ENCODE measurements around the gene LPCAT4.
A peak's percentile ranks its signal among the peaks of the same experiment; 100 is the strongest.
"Not testable (repeated sequence)": the region's sequence is repeated elsewhere in the genome, so short reads cannot be mapped to it uniquely, and the experiment has no call there.

The LPCAT4 gene, protein sequence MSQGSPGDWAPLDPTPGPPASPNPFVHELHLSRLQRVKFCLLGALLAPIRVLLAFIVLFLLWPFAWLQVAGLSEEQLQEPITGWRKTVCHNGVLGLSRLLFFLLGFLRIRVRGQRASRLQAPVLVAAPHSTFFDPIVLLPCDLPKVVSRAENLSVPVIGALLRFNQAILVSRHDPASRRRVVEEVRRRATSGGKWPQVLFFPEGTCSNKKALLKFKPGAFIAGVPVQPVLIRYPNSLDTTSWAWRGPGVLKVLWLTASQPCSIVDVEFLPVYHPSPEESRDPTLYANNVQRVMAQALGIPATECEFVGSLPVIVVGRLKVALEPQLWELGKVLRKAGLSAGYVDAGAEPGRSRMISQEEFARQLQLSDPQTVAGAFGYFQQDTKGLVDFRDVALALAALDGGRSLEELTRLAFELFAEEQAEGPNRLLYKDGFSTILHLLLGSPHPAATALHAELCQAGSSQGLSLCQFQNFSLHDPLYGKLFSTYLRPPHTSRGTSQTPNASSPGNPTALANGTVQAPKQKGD

GRCh38 chr15:34367101-34368081 lies at the start of gene LPCAT4:
TSS of gene LPCAT4 (minus strand) at chr15:34367196. CDS start at chr15:34367100, 96 bp downstream.
- peak; percentile 52 for DNase-seq

- not testable (repeated sequence) for DNase-seq
Observed at GRCh38 chr15:34409511-34409910, 42.5 kb upstream of the LPCAT4 start.

DNA sequence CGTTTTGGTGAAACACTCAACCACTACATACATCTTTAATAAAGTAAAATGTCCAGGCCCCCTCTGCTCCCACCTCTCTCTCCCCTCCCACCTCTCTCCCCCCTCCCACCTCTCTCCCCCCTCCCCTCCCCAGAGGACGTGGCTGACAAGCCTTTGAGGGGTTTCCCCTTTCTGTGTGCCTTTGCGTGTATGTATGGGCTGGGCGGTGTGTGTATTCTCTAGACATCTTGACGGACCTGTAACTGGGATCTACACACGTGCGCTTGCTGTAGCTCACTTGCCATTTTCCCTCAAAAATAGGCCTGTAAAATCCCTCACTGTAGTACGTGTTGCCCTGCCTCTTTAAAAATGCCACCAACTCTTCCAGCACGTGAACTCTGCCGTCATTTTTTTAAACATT lies 42.0 kb upstream of the LPCAT4 start:
- DNase-seq = not testable (repeated sequence)

- not testable (repeated sequence) for DNase-seq
Observed at GRCh38 chr15:34403899-34404298, 36.9 kb upstream of the LPCAT4 start.

DNA sequence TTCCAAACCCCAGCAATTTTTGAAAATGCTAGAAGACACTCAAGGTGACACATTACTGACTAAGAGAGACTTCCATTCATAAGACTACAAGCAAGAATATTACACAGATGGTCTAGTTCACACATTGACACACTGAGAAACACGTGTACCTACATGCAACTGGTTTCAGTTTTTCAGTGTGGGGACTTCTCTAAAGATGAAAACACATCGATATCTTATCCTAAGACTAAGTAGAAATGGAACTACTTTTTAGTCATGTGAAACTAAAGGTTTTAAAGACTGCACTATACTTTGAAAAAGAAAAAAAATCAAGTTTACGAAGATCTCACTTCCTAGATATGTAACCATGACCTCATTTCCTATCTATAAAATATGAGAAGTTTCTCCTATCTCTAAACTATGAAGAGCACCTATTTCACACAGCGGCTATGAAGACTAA lies 36.2 kb upstream of the LPCAT4 start:
- not testable (repeated sequence) for DNase-seq

- not testable (repeated sequence) for DNase-seq
Observed at GRCh38 chr15:34397637-34398259, 30.8 kb upstream of the LPCAT4 start.

- DNase-seq = not testable (repeated sequence)
Observed at GRCh38 chr15:34392981-34393380, 26.0 kb upstream of the LPCAT4 start.

DNA sequence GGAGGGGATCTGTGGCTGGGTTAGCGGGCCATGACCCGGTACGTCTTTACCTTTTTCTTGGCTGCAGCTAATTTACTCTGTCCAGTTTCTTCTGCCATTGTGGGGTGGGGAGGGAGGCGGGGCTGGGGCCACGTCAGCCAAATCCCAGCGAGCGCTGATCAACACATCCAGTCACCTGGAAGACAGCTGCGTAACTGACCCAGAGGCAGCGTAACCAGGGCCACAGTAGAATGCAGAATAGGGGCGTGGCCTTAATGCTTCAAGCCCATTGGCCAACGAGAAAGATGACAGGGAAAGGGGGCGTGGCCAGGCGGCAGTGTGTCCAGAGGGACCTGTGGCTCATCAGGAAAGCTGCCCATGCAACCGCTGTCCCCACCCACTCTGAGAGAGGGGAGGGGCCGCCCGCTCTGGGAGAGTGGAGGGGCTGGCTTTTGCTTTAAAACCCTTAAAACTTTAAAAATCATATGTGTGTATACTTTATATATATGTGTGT lies 22.6 kb upstream of the LPCAT4 start:
- not testable (repeated sequence) for DNase-seq

GRCh38 chr15:34381829-34382521 lies 15.0 kb upstream of the LPCAT4 start:
- not testable (repeated sequence) for DNase-seq

DNA sequence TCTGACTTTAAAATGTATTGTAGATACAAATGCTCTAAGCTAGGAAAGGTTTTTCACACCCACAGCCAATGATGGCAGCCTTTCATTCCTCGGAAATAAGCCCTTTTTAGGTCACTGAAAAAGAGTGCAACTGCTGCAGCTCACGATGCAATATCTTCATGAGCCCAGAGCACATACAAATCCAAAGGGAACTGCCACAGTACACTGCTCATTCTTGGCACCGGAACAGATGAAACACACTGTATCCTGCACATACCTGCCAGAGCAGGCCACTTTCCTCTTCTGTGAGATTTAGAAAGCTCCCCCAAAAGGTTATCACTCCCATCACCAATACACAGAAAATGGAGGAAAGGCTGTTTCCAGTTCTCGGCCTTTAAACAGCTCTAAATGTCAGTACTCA lies 13.5 kb upstream of the LPCAT4 start:
- DNase-seq = not testable (repeated sequence)

DNA sequence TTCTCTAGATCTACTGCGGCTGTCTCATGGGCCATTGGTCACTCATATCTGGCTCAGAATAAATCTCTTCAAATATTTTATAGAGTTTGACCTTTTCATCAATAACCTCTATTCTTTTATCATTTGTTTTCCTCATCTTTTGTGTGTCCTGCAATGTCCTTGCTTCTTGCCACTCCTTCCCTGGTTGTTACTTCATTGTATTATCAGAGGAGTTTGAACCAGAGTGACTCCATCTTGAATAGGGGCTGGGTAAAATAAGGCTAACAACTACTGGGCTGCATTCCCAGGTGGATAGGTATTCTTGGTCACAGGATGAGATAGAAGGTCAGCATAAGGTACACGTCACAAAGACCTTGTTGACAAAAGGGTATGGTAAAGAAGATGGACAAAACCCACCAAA lies 9.9 kb upstream of the LPCAT4 start:
- no peak for DNase-seq

GRCh38 chr15:34375541-34375940 lies 8.5 kb upstream of the LPCAT4 start:
- not testable (repeated sequence) for DNase-seq

DNA sequence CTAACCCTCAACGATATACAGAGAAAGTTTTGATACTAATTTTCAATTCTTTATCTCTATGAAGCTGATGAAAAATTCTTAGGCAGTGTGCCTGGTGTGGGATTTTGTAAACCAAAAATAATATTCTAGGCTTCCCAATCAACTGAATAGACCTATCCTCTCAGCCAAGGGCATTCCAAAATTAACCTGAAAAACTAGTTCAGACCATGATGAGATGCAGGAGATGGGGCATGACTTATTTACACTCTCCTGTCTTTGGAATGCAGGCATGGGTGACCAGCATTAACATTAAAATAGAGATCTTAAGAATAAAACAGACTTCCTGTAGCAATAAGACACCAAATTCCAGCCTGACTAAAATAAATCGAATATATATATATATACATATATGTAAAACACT lies 7.8 kb upstream of the LPCAT4 start:
- no peak for DNase-seq

GRCh38 chr15:34373951-34374350 lies 7.0 kb upstream of the LPCAT4 start:
- no peak for DNase-seq

GRCh38 chr15:34370643-34371042 lies 3.6 kb upstream of the LPCAT4 start:
- no peak for DNase-seq

DNA sequence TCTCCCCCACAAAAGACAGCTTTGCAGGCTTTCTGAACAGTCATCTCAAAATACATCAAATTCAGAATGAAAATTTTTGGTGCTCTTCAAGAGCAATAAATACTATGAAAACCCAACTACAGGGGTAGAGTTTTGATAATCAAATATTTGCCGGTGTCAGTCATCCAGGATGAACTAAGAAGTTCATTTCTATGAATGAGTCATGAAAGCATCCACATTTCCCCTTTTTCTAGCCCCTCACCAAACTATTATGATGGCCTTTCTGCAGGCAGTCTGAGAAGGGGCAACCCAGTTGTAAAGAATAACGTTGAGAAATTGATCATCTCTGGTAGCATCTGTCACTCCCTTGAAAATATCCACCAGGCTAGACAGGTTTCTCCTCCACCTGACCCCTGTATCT lies 3.1 kb upstream of the LPCAT4 start:
- no peak for DNase-seq

- peak; percentile 3 for DNase-seq
Observed at GRCh38 chr15:34366271-34367065, 528 bp downstream of the LPCAT4 start.

DNA sequence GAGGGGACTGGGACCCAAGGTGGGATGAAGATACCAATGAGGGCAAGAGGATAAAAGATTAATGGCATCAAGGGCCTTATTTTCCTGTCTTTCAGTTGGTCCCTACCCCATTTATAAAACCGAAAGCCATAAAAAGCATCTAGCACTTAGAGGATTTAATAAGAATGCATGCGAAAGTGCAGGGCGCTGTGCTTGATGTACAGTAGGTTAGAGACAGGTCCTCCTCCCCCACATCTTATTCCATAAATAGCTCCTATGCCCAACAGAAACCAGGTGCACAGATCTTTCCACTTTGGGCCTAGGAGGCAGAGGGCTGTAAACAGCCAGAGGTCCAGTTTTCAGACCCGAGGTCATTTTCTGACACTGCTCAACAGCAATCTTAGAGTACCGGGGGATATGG lies 1.2 kb downstream of the LPCAT4 start:
- no peak for DNase-seq

- DNase-seq = no peak
Observed at GRCh38 chr15:34365091-34365825, 1.7 kb downstream of the LPCAT4 start.

DNA sequence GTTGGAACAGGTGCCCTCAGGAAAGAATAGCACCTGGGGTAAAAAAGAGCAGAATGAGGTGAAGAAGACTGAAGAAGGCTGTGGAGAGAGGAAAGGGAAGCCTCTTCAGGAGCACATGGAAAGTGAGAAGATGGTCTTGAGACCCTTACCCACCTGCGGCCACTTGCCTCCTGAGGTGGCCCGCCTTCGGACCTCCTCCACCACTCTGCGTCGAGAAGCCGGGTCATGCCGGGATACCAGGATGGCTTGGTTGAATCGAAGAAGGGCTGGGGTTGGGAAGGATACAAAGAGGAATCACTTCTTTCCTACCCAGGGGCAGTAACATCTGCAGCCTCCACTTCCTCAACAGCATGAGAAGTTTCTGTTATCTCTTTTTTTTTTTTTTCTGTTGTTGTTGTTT lies 3.0 kb downstream of the LPCAT4 start:
- no peak for DNase-seq

Data from NCI-H1694 (cell line).